SK-N-SH (cell line): ENCODE data around the gene SH2D3C. TPM values are rescaled to one million over a fixed set of nuclear protein-coding genes. Genes with fewer than 3 reads are reported as not detected.

Source experiments
- CTCF ChIA-PET: fragments of 300-600, 350-600 bp; formaldehyde crosslinking; extraction: SDS; loops from one replicate; lab custom pipeline; 2021; lab: Yijun Ruan, JAX
- POLR2A ChIA-PET: fragments of 350-600 bp; sonication (Branson Sonifier 250); formaldehyde crosslinking; extraction: SDS; loops from one replicate; lab custom pipeline; 2020; ENCODE audit warnings: antibody characterized with exemption, inconsistent platforms; lab: Yijun Ruan, JAX
- DNase-seq: peaks from one replicate; pipeline ENCODE4 v3.0.0; 2012
- H2AFZ ChIP-seq: fragments of 200-600 bp; sonication (generic); 2 replicates; pipeline ENCODE4 v1.8.1; 2016; ENCODE audit warnings: antibody characterized with exemption, mild to moderate bottlenecking, low read depth
- H3F3A ChIP-seq: fragments of 200-600 bp; sonication (generic); replicated peaks from 2 replicates; pipeline ENCODE3; 2016; ENCODE audit warnings: antibody characterized with exemption, mild to moderate bottlenecking; ENCODE audit not compliant: insufficient read depth
- H3K27ac ChIP-seq, 2 experiments: fragments of 200-500 bp in 1 of 2; fragments of 200-600 bp in 1 of 2; sonication (Bioruptor generic) in 1 of 2; sonication (generic), shearing (Covaris generic) in 1 of 2; 2 replicates each; pipeline versions ENCODE4 v1.5.1 to v1.6.1; 2014 to 2016; ENCODE audit warnings: low read depth in 2 of 2, inconsistent platforms in 1 of 2, low read length in 1 of 2, mild to moderate bottlenecking in 1 of 2, mixed read lengths in 1 of 2
- H3K27me3 ChIP-seq: fragments of 200-600 bp; sonication (generic), shearing (Covaris generic); 2 replicates; pipeline ENCODE4 v1.6.1; 2016; ENCODE audit warnings: mixed run types; ENCODE audit not compliant: insufficient read depth
- H3K36me3 ChIP-seq, 2 experiments: fragments of 200-500 bp in 1 of 2; fragments of 200-600 bp in 1 of 2; sonication (Bioruptor generic) in 1 of 2; sonication (generic) in 1 of 2; replicated peaks in 1 of 2; 2 replicates each; pipeline versions ENCODE3 to v1.5.1; 2014 to 2016; ENCODE audit warnings: low read length in 1 of 2, mild to moderate bottlenecking in 1 of 2; ENCODE audit not compliant: insufficient read depth in 2 of 2, control insufficient read depth in 1 of 2
- H3K4me1 ChIP-seq, 2 experiments: fragments of 200-500 bp in 1 of 2; fragments of 200-600 bp in 1 of 2; sonication (Bioruptor generic) in 1 of 2; sonication (generic), shearing (Covaris generic) in 1 of 2; 2 replicates each; pipeline versions ENCODE4 v1.5.1 to v1.6.1; 2014 to 2016; ENCODE audit warnings: low read depth in 1 of 2, low read length in 1 of 2, mixed run types in 1 of 2; ENCODE audit not compliant: insufficient read depth in 2 of 2, control insufficient read depth in 1 of 2
- H3K4me2 ChIP-seq: fragments of 200-600 bp; sonication (generic), shearing (Covaris generic); 2 replicates; pipeline ENCODE4 v1.6.1; 2017; ENCODE audit warnings: mixed run types
- H3K4me3 ChIP-seq, 2 experiments: fragments of 200-500 bp in 1 of 2; fragments of 200-600 bp in 1 of 2; sonication (Bioruptor generic) in 1 of 2; sonication (generic), shearing (Covaris generic) in 1 of 2; 2 replicates each; pipeline versions ENCODE4 v1.5.1 to v1.8.1; 2014 to 2016; ENCODE audit warnings: low read depth in 2 of 2, inconsistent platforms in 1 of 2, low read length in 1 of 2, mild to moderate bottlenecking in 1 of 2, mixed read lengths in 1 of 2, moderate library complexity in 1 of 2
- H3K79me2 ChIP-seq: fragments of 200-600 bp; sonication (generic); 2 replicates; pipeline ENCODE4 v1.8.1; 2017; ENCODE audit warnings: mild to moderate bottlenecking; ENCODE audit not compliant: insufficient read depth
- H3K9ac ChIP-seq: fragments of 200-600 bp; sonication (generic); 2 replicates; pipeline ENCODE4 v1.6.1; 2017; ENCODE audit warnings: mixed run types
- H3K9me2 ChIP-seq: fragments of 200-600 bp; sonication (generic); 2 replicates; pipeline ENCODE4 v1.6.1; 2017; ENCODE audit warnings: mixed run types
- H3K9me3 ChIP-seq: fragments of 200-600 bp; sonication (generic); 2 replicates; pipeline ENCODE4 v1.6.1; 2017; ENCODE audit warnings: mixed run types, mild to moderate bottlenecking, moderate library complexity
- H4K20me1 ChIP-seq: fragments of 200-600 bp; sonication (generic); 2 replicates; pipeline ENCODE4 v1.6.1; 2017; ENCODE audit warnings: mild to moderate bottlenecking, mixed run types; ENCODE audit not compliant: insufficient read depth
- GATA2 ChIP-seq: sonication (generic); formaldehyde crosslinking; IDR thresholded peaks from 2 replicates; pipeline ENCODE4 v1.5.0; 2020; ENCODE audit warnings: mild to moderate bottlenecking, missing genetic modification reagents
- IRF3 ChIP-seq: fragments of 150-350 bp; IDR thresholded peaks from 2 replicates; pipeline ENCODE4 v1.6.1; 2016; ENCODE audit warnings: mild to moderate bottlenecking, low read depth, low read length
- JUND ChIP-seq: IDR thresholded peaks from 2 replicates; pipeline ENCODE4 v1.4.0; 2012
- NRF1 ChIP-seq: IDR thresholded peaks from 2 replicates; pipeline ENCODE4 v1.6.1; 2012; ENCODE audit warnings: low read depth, mild to moderate bottlenecking, low read length
- POLR2AphosphoS5 ChIP-seq: IDR thresholded peaks from 2 replicates; pipeline ENCODE4 v1.6.1; 2012; ENCODE audit warnings: low read depth, low read length
- RAD21 ChIP-seq: IDR thresholded peaks from 2 replicates; pipeline ENCODE4 v1.6.1; 2012; ENCODE audit warnings: mild to moderate bottlenecking, low read length
- RCOR1 ChIP-seq: fragments of 150-350 bp; IDR thresholded peaks from 2 replicates; pipeline ENCODE4 v1.6.1; 2017; ENCODE audit warnings: antibody characterized with exemption, low read length
- SIN3A ChIP-seq: IDR thresholded peaks from 2 replicates; pipeline ENCODE4 v1.6.1; 2012; ENCODE audit warnings: low read depth, mild to moderate bottlenecking, low read length, moderate library complexity, borderline replicate concordance
- SMC3 ChIP-seq: IDR thresholded peaks from 2 replicates; pipeline ENCODE4 v1.6.1; 2012; ENCODE audit warnings: low read depth, low read length, improper control_type of control experiment
- TAF1 ChIP-seq: IDR thresholded peaks from 2 replicates; pipeline ENCODE4 v1.6.1; 2012; ENCODE audit warnings: low read depth, mild to moderate bottlenecking, low read length, moderate library complexity, borderline replicate concordance
- TCF12 ChIP-seq: IDR thresholded peaks from 2 replicates; pipeline ENCODE4 v1.4.0; 2012
- WGBS: methylation state at CpG from one replicate; pipeline ENCODE4 v1.1.6; 2017; ENCODE audit warnings: low lambda C conversion rate; 5-methylcytosine and 5-hydroxymethylcytosine counted together
- polyA plus RNA-seq, 3 experiments: library from polyadenylated mRNA; depleted of rRNA; stranded (reverse); fragments of >200 nt; gene quantifications; 2 replicates each; pipeline ENCODE4 v1.2.3, GENCODE V29; 2012
- TF ChIP-seq, protein P1 (sequence below): IDR thresholded peaks from 2 replicates; pipeline ENCODE4; 2012
- TF ChIP-seq, protein P2 (sequence below): fragments of 200-600 bp; sonication (generic); IDR thresholded peaks from 2 replicates; pipeline ENCODE4 v1.6.1; 2017; ENCODE audit warnings: antibody characterized with exemption, mild to moderate bottlenecking, moderate library complexity

SH2D3C gene
- polyA plus RNA-seq, 1 of the 3 experiments (the other 2 are of a cell fraction): 0.15 TPM

GRCh38 chr9:127822108-127822507 is 43.6 kb upstream of the SH2D3C start:
- no peak overlapping the region for H2AFZ ChIP-seq
- no peak for DNase-seq
- H3F3A ChIP-seq: peaks cover 16% of the 10 kb centered on the region
- no peak overlapping the region for H3K27ac ChIP-seq
- TF ChIP-seq TAF1 (no peak), NRF1 (no peak), GATA2 (CRISPR knock-in tag) (no peak), RCOR1 (no peak), IRF3 (no peak), RAD21 (no peak), JUND (no peak), POLR2AphosphoS5 (no peak), SMC3 (no peak), SIN3A (no peak)
- TF ChIP-seq, protein P1, sequence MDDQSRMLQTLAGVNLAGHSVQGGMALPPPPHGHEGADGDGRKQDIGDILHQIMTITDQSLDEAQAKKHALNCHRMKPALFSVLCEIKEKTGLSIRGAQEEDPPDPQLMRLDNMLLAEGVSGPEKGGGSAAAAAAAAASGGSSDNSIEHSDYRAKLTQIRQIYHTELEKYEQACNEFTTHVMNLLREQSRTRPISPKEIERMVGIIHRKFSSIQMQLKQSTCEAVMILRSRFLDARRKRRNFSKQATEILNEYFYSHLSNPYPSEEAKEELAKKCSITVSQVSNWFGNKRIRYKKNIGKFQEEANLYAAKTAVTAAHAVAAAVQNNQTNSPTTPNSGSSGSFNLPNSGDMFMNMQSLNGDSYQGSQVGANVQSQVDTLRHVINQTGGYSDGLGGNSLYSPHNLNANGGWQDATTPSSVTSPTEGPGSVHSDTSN: no peak
- TF ChIP-seq, protein P2, sequence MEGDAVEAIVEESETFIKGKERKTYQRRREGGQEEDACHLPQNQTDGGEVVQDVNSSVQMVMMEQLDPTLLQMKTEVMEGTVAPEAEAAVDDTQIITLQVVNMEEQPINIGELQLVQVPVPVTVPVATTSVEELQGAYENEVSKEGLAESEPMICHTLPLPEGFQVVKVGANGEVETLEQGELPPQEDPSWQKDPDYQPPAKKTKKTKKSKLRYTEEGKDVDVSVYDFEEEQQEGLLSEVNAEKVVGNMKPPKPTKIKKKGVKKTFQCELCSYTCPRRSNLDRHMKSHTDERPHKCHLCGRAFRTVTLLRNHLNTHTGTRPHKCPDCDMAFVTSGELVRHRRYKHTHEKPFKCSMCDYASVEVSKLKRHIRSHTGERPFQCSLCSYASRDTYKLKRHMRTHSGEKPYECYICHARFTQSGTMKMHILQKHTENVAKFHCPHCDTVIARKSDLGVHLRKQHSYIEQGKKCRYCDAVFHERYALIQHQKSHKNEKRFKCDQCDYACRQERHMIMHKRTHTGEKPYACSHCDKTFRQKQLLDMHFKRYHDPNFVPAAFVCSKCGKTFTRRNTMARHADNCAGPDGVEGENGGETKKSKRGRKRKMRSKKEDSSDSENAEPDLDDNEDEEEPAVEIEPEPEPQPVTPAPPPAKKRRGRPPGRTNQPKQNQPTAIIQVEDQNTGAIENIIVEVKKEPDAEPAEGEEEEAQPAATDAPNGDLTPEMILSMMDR: no peak
- H3K79me2 ChIP-seq: no peaks in the 10 kb centered on the region
- ChIA-PET CTCF (interaction anchor here (0.9 kb wide), 1 partner anchor 99 kb away, joined by 4 read pairs; no protein-coding TSS in a partner anchor), POLR2A (no interaction called here)
- WGBS: 99% methylated on average over 4 of the region's 4 CpGs
- H3K4me3 ChIP-seq: no peak overlapping the region
- H3K36me3 ChIP-seq: peaks cover 4 to 13% of the 10 kb centered on the region in 2 experiments
- H3K4me1 ChIP-seq: peaks cover 0 to 20% of the 10 kb centered on the region in 2 experiments; a peak in 1 of 4 replicates
- H3K9ac ChIP-seq: no peak overlapping the region
- no peaks in the 10 kb centered on the region for H4K20me1 ChIP-seq
- no peaks in the 10 kb centered on the region for H3K9me3 ChIP-seq
- no peaks in the 10 kb centered on the region for H3K27me3 ChIP-seq
- H3K4me2 ChIP-seq: no peak overlapping the region
- no peaks in the 10 kb centered on the region for H3K9me2 ChIP-seq

- WGBS: 95% methylated on average over 9 of the region's 11 CpGs
- TF ChIP-seq TCF12: no peak
These were observed 40.1 kb upstream of the SH2D3C start for GRCh38 chr9:127818574-127818973.

More at GRCh38 chr9:127818574-127818973, 40.1 kb upstream of the SH2D3C start:
- Histone ChIP-seq H2AFZ (no peak overlapping the region), H3K9me2 (no peaks in the 10 kb centered on the region), H3K4me2 (no peak overlapping the region), H3K4me1 (peaks cover 0 to 35% of the 10 kb centered on the region in 2 experiments; a peak in 1 of 4 replicates), H3K79me2 (no peaks in the 10 kb centered on the region), H3K27me3 (no peaks in the 10 kb centered on the region), H3K27ac (peak overlapping the region in 1 of 2 experiments; percentile 87; a peak in 1 of 4 replicates), H3K4me3 (no peak overlapping the region), H3F3A (peaks cover 21% of the 10 kb centered on the region), H3K9me3 (no peaks in the 10 kb centered on the region), H4K20me1 (no peaks in the 10 kb centered on the region), H3K9ac (no peak overlapping the region), H3K36me3 (peaks cover 4 to 12% of the 10 kb centered on the region in 2 experiments)
- ChIA-PET CTCF (interaction anchor here (1.3 to 3.4 kb wide), 3 partner anchors 33 to 103 kb away, joined by 3 to 17 read pairs (median 5); partner anchors contain the start of gene CDK9), POLR2A (interaction anchor here (0.6 to 1.0 kb wide), 2 partner anchors 16 to 23 kb away, joined by 3 read pairs; no protein-coding TSS in a partner anchor)
- DNase-seq: no peak
